NCI-H2107 treated with DMSO at 0.1 percent for 48 hours (cell line): Measurements from ENCODE around the gene TUG1.
A peak's percentile ranks its signal among the peaks of the same experiment; 100 is the strongest.

Source experiments
- DNase-seq: peaks from one replicate; lab custom pipeline; 2025; ENCODE audit not compliant: unreplicated experiment; lab: John Stamatoyannopoulos, UW

Gene TUG1

DNA sequence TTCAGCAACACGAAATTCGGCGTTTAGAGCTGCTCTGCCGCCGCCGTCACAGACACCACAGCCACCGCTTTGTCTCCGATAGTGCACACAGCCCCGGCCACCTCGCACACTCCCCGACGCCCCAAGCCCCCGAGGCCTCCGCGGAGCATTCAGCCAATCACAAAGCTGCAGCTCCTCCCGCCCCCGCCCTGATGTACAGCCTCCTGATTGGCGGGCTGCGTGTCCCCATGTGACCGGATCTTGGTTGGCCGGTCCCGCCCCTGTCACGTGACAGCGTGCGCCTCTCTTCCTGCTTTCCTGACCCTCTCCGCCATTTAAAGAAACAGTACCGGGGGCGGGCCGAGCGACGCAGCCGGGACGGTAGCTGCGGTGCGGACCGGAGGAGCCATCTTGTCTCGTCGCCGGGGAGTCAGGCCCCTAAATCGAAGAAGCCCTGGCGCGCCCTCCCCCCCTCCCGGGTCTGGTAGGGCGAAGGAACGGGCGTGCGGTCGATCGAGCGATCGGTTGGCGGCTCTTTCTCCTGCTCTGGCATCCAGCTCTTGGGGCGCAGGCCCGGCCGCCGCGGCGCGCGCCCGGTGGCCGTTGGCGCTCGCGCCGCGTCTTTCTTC, at the start of gene TUG1:
Gene TUG1 (plus strand): TSS at position 342 of the 608 bp plus-strand sequence.
- peak; percentile 85 for DNase-seq

DNA sequence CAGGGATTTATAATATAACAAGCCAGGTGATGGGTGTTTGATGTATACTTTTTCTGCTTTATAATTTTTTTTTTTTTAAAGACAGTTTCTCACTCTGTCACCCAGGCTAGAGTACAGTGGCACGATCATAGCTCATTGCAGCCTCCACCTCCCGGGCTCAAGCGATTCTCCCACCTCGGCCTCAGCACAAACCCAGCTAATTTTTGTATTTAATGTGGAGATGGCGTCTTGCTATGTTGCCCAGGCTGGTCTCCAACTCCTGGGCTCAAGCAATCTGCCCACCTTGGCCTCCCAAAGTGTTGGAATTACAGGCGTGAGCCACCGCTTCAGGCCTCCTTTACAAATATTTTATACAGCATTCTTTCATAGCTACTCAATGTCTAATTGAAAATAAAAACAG, 49.1 kb upstream of the TUG1 start:
- DNase-seq, result no peak

DNA sequence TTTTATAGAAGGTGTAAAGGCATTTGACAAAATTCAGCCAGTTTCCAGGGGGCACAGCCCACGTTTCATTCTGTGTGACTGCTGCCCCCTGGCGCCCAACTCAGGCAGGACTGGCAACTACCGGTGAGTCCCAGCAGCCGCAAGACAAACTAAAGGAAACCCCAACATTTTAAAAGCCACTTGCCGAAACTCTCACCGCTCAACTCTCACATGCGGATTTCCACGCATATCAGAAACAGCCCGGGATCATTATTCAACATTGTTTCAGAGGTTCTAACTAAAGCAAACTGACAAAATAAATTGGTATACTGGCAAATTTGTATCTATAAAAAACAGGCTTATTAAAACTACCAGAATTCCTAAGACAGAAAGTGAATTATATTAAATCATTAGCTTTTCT, 48.7 kb upstream of the TUG1 start:
- DNase-seq, result peak; percentile 14

DNA sequence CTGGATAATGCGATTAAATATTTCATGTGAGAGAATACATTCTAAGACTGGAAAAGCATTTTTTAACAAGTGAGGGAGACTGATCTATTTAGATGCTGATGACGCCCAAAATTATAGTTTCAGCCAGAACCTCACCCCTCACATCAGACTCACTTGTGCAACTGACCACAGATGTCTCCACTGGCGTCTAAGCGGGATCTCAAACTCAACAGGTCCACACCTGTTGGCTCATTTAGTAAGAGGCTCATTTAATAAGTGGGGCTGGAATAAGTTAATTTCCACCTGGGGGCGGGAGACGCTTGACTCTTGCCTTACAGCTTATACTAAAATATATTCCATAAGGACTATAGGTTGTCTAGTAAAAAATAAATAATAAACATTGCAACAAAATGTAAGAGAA, 48.0 kb upstream of the TUG1 start:
- no peak for DNase-seq

DNA sequence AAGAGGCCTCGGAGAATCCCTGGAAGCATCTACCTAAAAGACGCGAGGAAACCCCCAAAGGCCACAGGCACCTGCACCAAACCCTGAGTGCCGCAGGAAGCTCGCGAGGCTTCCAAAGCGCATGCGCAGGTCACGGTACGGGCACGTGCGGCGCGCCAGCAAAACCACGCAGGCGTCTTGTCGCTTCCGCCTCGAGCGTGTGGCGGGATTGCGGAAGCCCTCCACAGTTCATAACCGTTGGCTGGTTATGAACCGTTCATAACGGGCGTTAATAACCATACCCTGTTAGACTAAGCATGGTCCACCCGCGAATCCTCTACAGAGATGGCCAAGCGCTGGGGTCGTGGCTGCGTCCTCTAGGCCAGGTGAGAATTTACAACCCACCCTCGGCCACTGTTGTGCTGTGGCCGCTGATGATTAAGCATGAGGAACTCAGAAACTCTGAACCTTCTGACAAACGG, 46.9 kb upstream of the TUG1 start:
- DNase-seq, result no peak

DNA sequence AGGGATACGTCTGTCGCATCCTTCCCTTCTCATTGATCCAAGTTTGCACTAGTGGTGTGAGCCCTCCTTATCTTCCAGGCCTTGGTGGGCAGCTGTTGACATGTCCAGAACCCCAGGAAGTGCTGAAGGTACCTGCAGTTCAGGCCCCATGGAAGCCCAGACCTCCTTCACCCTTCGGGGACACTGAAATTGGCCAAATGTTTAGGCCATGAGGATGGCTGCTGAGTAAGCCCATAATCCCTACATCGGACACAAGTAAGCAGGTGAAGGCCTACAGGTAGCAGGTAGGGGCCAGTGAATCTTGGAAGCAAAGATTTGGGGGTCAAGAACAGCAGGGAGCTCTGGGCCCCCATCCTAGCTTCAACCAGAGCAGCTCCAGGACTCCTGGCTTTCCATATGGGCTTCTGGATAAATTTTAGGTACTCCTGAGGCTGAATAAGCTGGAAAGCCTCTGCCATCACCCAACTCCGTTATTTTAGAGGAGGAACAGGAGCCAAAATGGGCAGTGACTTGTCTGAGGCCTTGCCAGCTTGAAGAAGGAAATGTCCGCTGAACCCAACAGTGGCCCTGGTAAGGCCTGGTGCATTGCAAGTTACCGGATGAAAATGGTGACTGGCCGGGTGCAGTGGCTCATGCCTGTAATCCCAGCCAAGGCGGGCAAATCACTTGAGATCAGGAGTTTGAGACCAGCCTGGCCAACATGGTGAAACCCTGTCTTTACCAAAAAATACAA, 45.7 kb upstream of the TUG1 start:
- DNase-seq, result no peak

DNA sequence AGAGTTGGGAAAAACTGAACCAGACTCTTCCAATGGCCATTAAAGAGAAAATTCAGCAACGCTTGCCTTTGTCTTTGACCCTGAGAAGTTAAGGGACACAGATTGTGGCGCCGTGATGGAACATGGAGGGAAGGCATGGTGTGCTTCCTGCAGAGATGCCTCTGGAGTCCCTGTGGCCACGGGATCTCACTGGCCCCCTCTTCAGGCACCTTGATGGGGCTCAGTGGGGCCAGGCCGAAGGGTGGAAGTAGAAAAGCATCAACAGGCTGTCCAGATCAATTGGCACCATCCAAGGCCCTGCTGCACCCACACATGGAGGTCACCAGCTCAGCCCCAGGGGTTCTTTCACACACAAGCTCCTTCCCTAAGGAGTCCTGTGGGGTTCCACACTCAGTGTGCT, 43.4 kb upstream of the TUG1 start:
- no peak for DNase-seq

DNA sequence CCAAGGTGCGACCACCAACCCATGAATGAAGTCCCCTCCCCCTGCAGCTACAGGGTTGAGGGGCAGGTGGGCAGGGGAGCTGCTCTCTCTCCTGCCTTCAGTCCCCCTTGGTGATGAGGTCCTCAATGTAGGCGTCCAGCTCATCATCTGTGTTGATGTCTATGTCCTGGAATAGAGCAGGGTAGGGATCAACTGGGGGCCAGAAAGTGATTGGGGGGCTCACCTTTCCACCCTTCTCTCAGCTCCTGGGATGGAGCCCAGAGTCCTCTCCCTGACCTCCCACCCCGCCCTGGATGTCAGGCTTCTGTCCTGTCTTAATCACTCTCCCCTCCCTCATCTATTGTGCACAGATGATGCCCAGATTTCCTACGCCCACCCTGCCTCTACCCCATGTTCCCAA, 42.4 kb upstream of the TUG1 start:
- DNase-seq, result no peak

DNA sequence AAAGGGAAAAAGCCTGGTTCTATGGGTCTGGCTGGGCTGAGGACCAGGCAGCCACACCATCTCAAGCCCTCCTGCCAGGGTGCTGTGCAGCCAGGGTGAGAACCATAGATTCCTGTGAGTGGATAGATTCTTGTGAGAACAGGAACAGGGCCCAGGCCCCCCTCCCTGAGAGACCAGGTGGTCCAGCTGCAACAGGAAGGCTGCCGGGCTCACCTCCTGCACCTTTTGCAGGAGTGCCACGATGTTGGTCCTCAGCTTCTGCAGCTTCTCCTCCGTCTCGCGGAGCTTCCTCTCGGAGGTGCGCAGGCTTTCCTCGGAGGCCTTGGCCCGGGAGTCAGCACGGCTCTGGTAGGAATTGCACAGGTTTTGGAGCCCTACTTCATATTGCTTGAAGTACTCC, 41.3 kb upstream of the TUG1 start:
- DNase-seq, result no peak

DNA sequence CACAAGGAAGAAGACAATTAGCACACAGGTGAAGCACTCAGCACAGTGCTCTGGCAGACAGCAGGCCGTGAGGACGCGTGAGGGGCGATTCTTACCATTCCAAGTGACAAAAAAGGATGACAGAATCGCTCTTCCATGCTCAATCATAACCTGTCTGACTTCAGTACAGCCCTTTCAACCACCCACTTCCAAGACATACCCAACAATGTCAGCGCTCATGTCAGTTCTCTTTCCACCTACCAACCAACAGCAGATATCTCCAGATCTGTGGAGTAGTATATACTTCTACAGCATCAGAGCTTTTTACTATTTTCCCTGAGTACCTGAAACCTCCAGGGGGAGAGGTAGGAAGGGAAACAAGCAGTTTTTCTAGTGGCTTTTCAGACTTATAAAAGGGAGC, 40.7 kb upstream of the TUG1 start:
- DNase-seq, result no peak

DNA sequence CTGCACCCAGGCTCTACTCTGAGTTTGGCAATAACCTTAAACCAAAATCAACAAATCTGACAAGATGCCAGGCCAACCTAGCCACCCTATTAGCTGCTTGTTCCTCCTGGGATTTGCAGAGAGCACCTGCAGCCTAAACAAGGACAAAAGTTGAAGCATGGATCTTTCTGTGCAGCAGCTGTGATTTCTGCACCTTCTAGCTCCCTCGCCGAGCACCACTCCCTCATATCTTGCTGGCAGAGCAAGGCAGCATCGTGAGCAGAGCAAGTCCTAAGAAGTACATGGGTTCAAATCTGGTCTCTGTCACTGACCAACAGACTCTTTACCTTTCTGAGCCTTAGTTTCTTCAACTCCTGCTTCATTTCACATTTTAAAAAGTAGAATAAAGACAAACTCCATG, 38.8 kb upstream of the TUG1 start:
- DNase-seq, result no peak

DNA sequence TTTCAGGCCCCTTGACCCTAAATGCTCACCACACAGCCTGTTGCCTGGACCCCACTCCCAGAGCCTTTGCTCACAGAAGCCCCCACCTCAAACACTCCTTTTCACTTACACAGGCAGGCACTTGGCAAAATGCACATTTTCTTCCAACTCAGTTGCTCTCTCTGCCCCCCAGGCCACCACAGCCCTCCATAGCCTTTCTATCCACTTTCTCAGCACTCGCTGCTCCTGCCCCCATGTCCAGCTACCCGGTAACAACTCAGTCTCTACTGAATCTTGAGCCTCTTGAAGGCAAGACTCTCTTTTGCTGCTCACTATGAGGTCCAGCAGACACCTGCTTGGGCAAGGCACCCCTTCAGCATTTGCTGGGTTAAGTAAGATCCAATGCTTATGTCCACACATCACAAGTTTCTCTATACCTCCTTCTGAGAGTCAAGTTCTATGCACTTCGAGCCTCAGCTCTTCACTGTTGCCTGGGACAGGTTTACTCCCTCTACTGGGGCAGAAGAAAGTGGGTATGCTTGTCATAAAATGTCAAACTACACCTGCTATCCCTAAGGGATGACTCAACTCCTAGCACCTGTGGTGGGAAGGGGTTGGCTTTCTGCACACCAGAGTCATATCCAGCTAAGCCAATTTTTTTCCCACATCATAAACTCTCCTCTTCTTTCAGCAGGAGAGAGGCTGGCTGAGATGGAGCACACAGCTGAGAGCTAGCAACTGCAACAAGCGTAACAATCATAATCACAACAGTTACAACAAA, 37.3 kb upstream of the TUG1 start:
- DNase-seq, result no peak

DNA sequence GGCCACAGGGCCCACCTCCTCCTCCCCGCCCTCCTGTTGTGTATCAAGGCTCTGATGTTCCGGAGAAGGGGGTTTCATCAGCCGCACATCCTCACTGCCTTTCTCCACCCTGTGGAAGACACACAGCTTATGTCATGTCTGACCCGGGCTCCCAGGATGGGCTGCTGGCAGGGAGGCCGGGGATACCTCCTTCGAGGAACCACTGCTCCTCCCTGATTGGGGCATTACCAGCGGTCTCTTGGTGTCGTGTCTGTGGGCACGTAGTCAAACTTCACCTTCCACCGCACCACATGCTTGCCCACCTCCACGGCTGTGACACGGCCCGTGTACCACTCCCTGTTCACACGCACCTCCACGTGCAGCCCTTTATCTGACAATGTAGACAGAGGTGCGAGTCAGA, 36.4 kb upstream of the TUG1 start:
- no peak for DNase-seq

DNA sequence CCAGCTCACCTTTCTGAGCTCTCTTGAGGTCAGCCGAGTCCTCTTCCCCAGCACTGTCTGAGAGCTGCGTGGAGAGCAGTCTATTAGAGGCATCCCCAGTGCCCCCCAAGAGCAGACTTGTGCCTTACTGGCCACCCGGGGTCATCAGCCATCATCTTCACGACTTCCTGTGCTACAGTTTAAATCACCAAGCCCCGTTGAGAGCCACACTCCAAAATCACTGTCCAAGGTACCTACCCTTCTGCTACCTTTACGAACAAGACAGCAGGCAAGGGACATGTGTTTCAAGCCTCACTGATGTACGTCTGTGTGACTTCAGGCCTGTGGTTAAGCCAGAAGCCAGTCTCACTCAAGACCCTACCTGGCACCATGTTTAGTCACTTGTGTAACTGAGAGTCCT, 35.6 kb upstream of the TUG1 start:
- DNase-seq, result no peak

DNA sequence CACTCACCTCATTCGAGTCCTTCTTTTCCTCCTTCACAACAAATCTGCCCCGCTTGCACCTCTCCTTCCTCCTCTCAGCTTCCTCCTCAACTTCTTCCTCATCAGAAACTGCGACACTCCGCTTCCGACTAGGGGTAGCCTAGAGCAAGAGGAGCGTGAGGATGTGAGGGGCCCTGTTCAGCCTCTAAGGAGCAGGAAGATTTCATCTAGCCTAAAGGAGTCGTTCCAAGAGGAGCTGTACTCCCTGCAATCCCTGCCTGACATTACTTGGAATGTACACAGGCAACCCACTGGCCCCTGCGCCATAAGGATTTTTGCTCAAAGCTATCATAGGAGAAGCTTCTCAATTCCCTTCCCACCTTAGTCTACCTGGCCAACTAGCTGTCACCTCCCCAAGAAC, 35.0 kb upstream of the TUG1 start:
- DNase-seq, result no peak

DNA sequence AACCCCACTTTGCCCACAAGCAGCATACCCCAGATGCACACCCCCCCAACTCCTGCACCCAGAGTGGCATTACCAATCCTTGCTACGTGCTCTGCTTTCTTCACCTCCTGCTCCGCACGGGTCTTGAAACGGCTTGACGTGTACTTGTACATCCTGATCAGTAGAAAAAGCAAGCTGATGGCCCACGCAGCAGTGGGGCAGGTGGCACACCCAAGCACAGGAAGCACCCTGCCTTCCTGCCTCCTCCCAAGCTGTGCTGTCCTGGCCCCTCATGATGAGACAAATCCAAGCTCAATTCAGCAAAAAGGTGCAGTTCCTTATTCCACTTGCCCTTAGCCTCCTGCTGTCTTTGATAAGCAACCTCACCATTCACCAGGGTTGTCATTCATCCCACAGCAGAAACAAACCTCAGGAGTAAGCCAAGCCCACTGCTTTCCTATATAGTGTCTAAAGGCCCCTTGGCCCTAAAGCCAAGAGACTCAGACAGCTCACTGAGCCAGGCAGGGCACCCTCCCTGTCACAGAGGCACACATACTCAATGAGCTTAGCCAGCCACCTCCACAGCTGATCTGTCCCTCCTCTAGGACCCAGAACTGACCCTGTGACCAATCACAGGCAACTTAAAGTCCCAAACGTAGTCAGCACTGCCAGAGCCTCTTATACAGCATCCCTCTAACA, 28.2 kb upstream of the TUG1 start:
- no peak for DNase-seq

DNA sequence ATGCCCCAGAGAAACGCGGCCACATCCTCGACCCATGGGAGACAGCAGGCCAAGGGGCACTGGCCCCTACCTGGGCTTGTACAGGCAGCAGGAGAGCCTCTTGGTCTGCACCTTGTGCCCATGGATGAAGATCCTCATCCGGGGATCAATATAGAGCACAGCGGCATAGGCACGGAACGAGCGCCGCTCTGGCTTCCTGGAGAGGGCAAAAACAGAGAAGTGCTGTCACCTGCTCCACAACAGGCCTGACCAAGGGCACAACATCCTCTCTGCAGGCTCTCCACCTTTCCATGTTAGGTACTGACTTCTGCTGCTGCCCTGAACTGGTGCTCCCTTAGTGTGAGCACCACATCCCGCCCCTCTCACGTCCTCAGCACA, 27.7 kb upstream of the TUG1 start:
- no peak for DNase-seq

DNA sequence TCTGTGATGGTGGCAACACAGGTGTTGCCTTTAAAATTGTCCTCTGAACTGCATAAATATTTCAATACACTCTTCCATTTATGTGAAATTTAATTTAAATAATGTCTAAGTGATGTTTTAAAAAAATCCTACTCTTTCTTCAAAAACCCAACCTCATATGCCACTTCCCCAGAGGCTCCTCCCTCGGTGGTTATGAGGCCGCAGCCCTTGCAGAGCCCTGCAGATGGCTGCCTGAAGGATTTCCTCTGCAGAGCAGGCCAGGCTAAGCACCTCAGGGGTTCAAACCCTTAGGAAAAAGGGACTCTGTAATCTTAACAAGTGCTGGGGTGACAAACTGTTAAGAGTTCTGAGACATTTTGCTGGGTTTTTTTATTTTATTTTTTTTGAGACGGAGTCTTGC, 25.7 kb upstream of the TUG1 start:
- DNase-seq, result no peak

DNA sequence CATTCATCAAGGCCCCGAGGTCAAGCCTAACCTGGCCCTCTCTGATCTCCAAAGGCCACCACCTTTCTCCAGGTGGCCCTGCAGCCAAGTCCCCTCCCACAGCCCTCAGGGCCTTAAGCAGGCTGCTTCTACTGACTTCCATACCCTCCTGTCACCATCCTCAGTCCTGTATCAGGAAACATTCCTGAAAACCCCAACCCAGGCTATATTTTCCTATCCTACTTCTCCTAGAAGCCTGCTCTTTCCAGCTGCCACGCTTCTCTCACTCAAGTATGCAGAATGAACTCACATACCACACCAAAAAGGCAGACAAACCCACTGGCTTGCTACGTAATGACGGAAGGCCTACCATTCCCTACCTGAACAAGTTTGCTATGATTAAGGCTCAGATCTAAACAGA, 24.1 kb upstream of the TUG1 start:
- no peak for DNase-seq

DNA sequence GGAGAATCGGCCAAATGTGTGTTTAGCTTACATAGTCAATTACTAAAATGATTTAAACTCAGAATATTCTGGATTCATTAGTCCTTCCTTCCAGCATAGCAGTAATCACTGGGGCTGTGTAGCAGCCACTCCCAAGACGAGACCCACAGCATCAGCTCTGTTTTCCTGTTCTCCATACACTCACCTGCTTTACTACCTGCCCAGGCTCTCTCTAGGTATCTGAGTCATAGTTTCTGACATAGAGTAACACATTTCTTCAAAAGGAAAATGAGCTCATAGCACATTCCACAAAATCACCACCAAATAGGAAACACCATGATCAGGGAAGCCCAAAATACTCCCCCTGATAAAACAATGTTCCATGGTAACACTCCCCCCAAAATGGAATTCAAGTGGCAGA, 23.4 kb upstream of the TUG1 start:
- DNase-seq, result no peak

DNA sequence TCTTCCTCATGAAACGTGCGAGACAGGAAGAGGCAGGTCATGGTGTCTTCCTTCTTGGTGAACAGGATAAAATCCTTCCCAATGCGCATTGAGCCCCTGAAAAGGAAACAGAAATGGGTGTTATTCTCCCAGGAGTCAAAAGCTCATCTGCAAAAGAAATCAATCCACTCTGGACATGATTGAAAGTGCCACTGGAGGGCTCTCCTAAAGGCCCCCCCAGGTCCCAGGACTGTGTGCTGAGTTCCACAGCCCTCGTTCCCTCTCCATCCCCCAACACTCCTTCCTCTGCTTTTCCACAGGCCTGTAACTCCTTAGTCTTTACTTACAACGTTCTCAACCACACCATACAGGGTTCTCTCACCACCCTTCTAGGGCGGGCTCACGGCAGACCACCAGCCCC, 22.7 kb upstream of the TUG1 start:
- DNase-seq, result no peak
